Large intestine (tissue), 3 donors: Measurements from ENCODE around the gene NF1. TPM values are rescaled to one million over a fixed set of nuclear protein-coding genes. Genes with fewer than 3 reads are reported as not detected.
"Not testable (repeated sequence)": the region's sequence is repeated elsewhere in the genome, so short reads cannot be mapped to it uniquely, and the experiment has no call there.

Experiments used
- DNase-seq, 2 donors: peaks; one replicate each; pipeline versions ENCODE4 v3.0.0 to v3.0.0-alpha.2; 2013
- H3K27ac ChIP-seq: one replicate; pipeline ENCODE4 v1.5.1; 2013; ENCODE audit warnings: low read length
- H3K27me3 ChIP-seq: 2 replicates; pipeline ENCODE4 v1.6.1; 2013; ENCODE audit warnings: low read length; ENCODE audit not compliant: control insufficient read depth, insufficient read depth
- H3K36me3 ChIP-seq: 2 replicates; pipeline ENCODE4 v1.6.1; 2013; ENCODE audit warnings: low read length; ENCODE audit not compliant: control insufficient read depth, insufficient read depth
- H3K4me1 ChIP-seq: one replicate; pipeline ENCODE4 v1.6.1; 2013; ENCODE audit warnings: low read length; ENCODE audit not compliant: control insufficient read depth, insufficient read depth
- H3K4me3 ChIP-seq: one replicate; pipeline ENCODE4 v1.5.1; 2013; ENCODE audit warnings: low read length
- H3K9me3 ChIP-seq: one replicate; pipeline ENCODE4 v1.6.1; 2013; ENCODE audit warnings: mild to moderate bottlenecking, low read depth, low read length, moderate library complexity; ENCODE audit not compliant: control insufficient read depth
- WGBS: methylation state at CpG from one replicate; pipeline ENCODE4 v1.1.5; 2013; ENCODE audit warnings: low lambda C conversion rate; ENCODE audit not compliant: insufficient coverage; 5-methylcytosine and 5-hydroxymethylcytosine counted together
- polyA plus RNA-seq: library from polyadenylated mRNA; unstranded; fragments of 120-200 nt; gene quantifications from one replicate; pipeline ENCODE4 v1.2.1, GENCODE V29; 2013

Gene NF1
- polyA plus RNA-seq, 1 donor: 25.9 TPM

DNA sequence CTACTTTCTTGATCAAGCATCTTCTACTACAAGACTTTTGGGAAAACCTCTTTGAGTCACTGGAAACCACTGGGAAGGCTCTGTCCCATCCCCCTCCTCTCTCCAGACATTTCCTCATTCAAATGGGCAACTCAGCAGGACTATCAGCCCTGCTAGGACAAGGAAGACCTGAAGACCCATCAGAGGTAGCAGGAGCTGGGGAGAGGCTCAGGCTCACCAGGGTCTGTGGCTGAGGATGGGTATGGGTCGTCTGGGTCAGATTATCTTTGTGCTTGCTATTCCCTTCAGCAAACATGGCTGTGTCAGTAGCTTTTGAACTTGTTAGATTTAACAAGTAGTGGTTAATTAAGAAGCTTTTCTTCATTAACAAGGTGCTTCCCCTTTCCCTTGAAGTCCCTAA is 15.0 kb upstream of the NF1 start:
- no peak overlapping the region for H3K27ac ChIP-seq
- H3K4me3 ChIP-seq: no peak overlapping the region
- no peaks in the 10 kb centered on the region for H3K4me1 ChIP-seq
- no peaks in the 10 kb centered on the region for H3K27me3 ChIP-seq
- DNase-seq: no peak
- WGBS: no CpG with 5 or more reads among the region's 1 CpG
- H3K9me3 ChIP-seq: no peaks in the 10 kb centered on the region
- H3K36me3 ChIP-seq: no peaks in the 10 kb centered on the region

DNA sequence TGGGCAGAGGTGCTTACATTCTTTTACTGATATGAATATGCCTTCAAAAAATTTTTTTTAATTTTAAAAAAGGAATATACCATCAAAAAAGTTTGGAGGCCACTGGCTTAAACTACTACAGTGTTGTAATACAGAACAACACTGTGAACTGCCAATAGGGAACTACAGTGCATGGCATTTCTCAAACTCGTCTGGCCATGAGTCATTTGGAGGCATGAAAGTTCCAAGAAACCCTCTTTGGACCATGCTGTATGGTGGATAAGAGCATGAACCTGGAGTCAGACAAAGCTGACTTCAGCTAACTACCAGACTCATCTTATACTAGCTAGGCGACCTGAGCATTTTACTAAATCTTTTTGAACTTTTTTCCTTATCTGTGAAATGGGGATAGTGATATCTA is 9.2 kb upstream of the NF1 start:
- no CpG with 5 or more reads among the region's 2 CpGs for WGBS
- no peak for DNase-seq
- no peaks in the 10 kb centered on the region for H3K9me3 ChIP-seq
- H3K4me3 ChIP-seq: no peak overlapping the region
- no peaks in the 10 kb centered on the region for H3K4me1 ChIP-seq
- H3K27me3 ChIP-seq: no peaks in the 10 kb centered on the region
- no peaks in the 10 kb centered on the region for H3K36me3 ChIP-seq
- H3K27ac ChIP-seq: no peak overlapping the region

GRCh38 chr17:31089471-31089870 is 5.3 kb upstream of the NF1 start:
- Histone ChIP-seq H3K27ac (no peak overlapping the region), H3K4me3 (no peak overlapping the region), H3K4me1 (no peaks in the 10 kb centered on the region), H3K27me3 (no peaks in the 10 kb centered on the region), H3K9me3 (no peaks in the 10 kb centered on the region), H3K36me3 (no peaks in the 10 kb centered on the region)
- no CpG with 5 or more reads among the region's 3 CpGs for WGBS
- DNase-seq: no peak

DNA sequence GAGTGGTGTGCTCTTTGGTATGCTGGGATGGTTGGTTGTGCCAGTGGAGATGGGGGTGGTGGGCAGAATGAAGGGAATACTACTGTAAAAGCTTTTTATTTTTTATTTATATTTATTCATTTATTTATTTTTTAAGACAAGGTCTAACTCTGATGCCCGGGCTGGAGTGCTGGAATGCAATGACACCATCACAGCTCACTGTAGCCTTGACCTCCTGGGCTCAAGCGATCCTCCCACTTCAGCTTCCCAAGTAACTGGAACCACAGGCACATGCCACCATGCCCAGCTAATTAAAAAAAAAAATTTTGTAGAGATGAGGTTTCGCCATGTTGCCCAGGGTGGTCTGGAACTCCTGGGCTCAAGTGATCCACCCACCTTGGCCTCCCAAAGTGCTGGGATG is 4.1 kb upstream of the NF1 start:
- not testable (repeated sequence) for H3K27me3 ChIP-seq, H3K4me1 ChIP-seq, H3K4me3 ChIP-seq, H3K9me3 ChIP-seq, DNase-seq, H3K36me3 ChIP-seq, H3K27ac ChIP-seq
- no CpG with 5 or more reads among the region's 3 CpGs for WGBS

DNA sequence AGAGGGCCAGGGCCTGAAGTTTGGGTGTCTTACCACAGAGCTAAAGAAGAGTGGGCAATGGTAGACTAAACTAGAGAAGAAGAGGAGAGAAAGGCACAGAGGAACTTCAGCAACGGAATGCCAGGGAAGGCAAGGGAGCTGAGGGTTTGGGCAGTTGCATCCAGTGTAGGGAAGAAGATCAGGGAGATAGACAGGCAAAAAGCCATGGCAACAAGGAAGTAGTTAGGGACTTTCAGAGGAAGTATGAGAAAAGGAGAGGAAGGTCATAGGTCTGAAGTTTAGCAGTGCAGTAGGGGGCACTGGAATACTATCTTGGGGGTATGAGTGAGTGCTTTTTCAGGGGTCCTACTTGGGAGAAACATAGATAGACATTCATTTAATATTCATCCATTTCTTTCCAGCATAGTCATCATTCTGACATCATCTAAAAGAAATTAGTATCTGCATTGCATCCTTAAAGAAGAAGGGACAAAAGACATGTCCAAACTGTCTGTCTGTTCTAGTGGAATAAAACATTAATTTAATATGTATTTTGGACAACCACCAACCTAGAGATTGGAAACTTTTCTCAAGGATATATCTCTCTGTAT is 2.2 kb upstream of the NF1 start:
- Histone ChIP-seq H3K27me3 (no peaks in the 10 kb centered on the region), H3K27ac (no peak overlapping the region), H3K4me3 (no peak overlapping the region), H3K36me3 (no peaks in the 10 kb centered on the region), H3K9me3 (no peaks in the 10 kb centered on the region), H3K4me1 (no peaks in the 10 kb centered on the region)
- DNase-seq: no peak
- WGBS: 100% methylated on average over 1 of the region's 1 CpG

- Histone ChIP-seq H3K4me1 (no peaks in the 10 kb centered on the region), H3K36me3 (no peaks in the 10 kb centered on the region), H3K9me3 (no peaks in the 10 kb centered on the region), H3K27ac (peak overlapping the region; percentile 93), H3K4me3 (peak overlapping the region; percentile 49), H3K27me3 (no peaks in the 10 kb centered on the region)
- WGBS: 0% methylated on average over 4 of the region's 17 CpGs
- peak; percentile 60 to 85 for DNase-seq
Measured at GRCh38 chr17:31093866-31094599, 744 bp upstream of the NF1 start.

- WGBS: 0% methylated on average over 1 of the region's 45 CpGs
- Histone ChIP-seq H3K27ac (peak overlapping the region; percentile 93), H3K4me1 (no peaks in the 10 kb centered on the region), H3K9me3 (no peaks in the 10 kb centered on the region), H3K27me3 (no peaks in the 10 kb centered on the region), H3K36me3 (no peaks in the 10 kb centered on the region), H3K4me3 (peak overlapping the region; percentile 49)
- peak; percentile 27 to 64 for DNase-seq
Measured at GRCh38 chr17:31095236-31096105, 694 bp downstream of the NF1 start.

GRCh38 chr17:31096106-31096436 is 1.3 kb downstream of the NF1 start:
- H3K9me3 ChIP-seq: no peaks in the 10 kb centered on the region
- no CpG with 5 or more reads among the region's 5 CpGs for WGBS
- no peak for DNase-seq
- H3K27ac ChIP-seq: peak overlapping the region; percentile 93
- H3K4me3 ChIP-seq: peak overlapping the region; percentile 49
- H3K36me3 ChIP-seq: no peaks in the 10 kb centered on the region
- no peaks in the 10 kb centered on the region for H3K4me1 ChIP-seq
- no peaks in the 10 kb centered on the region for H3K27me3 ChIP-seq

DNA sequence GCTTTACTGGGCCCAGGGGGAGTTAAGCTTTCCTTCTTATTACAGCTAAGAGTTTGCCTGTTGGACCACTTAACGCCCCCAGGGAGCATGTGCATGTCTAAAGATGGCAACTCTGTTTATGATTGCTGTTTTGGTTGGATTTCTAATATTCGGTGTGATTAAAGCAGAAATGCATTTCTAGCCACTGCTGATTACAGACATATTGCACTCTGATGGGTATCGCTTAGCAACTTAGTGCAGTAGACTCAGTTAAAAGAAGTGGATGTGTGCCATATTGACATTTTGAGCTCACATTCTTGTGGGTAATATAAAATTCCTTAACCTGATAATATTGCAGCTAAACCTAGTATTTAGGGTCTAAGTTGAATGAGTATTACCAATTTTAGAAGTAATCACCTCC is 4.2 kb downstream of the NF1 start:
- 100% methylated on average over 1 of the region's 3 CpGs for WGBS
- H3K4me3 ChIP-seq: no peak overlapping the region
- no peaks in the 10 kb centered on the region for H3K36me3 ChIP-seq
- H3K27ac ChIP-seq: no peak overlapping the region
- H3K4me1 ChIP-seq: no peaks in the 10 kb centered on the region
- no peaks in the 10 kb centered on the region for H3K9me3 ChIP-seq
- DNase-seq: no peak
- no peaks in the 10 kb centered on the region for H3K27me3 ChIP-seq

DNA sequence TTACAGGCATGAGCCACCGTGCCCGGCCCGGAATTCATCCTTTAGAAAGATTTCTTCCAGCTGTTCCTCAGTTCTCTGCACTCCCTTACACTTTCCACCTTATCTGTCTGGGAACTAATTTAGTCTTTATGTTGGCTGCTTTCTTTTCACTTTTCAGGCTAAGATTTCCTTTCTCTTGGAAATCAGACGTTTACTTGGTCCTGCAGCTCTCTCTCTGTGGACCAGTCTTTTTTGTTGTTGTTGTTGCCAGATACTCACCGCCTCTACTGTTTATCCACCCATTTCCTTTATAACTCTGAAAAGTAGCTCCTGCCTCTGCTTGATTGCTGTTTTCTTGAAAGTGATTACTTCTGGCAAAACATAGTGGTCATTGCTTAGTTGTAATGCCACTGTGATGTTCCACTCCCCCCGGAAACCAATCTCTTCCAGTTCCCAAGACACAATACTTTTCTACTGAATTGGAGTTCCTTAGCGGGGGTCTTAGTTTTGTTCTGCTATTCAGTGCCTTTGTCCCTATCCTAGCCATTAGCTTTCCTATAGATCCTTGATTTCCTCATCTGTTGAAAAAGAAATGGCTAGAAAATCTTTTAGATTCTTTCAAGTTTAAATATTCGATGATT is 6.2 kb downstream of the NF1 start:
- no peak overlapping the region for H3K27ac ChIP-seq
- no peaks in the 10 kb centered on the region for H3K27me3 ChIP-seq
- H3K9me3 ChIP-seq: no peaks in the 10 kb centered on the region
- no peak overlapping the region for H3K4me3 ChIP-seq
- no peaks in the 10 kb centered on the region for H3K36me3 ChIP-seq
- DNase-seq: no peak
- no peaks in the 10 kb centered on the region for H3K4me1 ChIP-seq
- 100% methylated on average over 1 of the region's 8 CpGs for WGBS
